SK-N-SH (cell line): ENCODE measurements around the gene PPM1A. TPM values are rescaled to one million over a fixed set of nuclear protein-coding genes. Genes with fewer than 3 reads are reported as not detected.

Source experiments
- CTCF ChIA-PET: fragments of 300-600, 350-600 bp; formaldehyde crosslinking; extraction: SDS; loops from one replicate; lab custom pipeline; 2021; lab: Yijun Ruan, JAX
- POLR2A ChIA-PET: fragments of 350-600 bp; sonication (Branson Sonifier 250); formaldehyde crosslinking; extraction: SDS; loops from one replicate; lab custom pipeline; 2020; ENCODE audit warnings: antibody characterized with exemption, inconsistent platforms; lab: Yijun Ruan, JAX
- DNase-seq: peaks from one replicate; pipeline ENCODE4 v3.0.0; 2012
- H2AFZ ChIP-seq: fragments of 200-600 bp; sonication (generic); 2 replicates; pipeline ENCODE4 v1.8.1; 2016; ENCODE audit warnings: antibody characterized with exemption, mild to moderate bottlenecking, low read depth
- H3F3A ChIP-seq: fragments of 200-600 bp; sonication (generic); replicated peaks from 2 replicates; pipeline ENCODE3; 2016; ENCODE audit warnings: antibody characterized with exemption, mild to moderate bottlenecking; ENCODE audit not compliant: insufficient read depth
- H3K27ac ChIP-seq, 2 experiments: fragments of 200-500 bp in 1 of 2; fragments of 200-600 bp in 1 of 2; sonication (Bioruptor generic) in 1 of 2; sonication (generic), shearing (Covaris generic) in 1 of 2; 2 replicates each; pipeline versions ENCODE4 v1.5.1 to v1.6.1; 2014 to 2016; ENCODE audit warnings: low read depth in 2 of 2, inconsistent platforms in 1 of 2, low read length in 1 of 2, mild to moderate bottlenecking in 1 of 2, mixed read lengths in 1 of 2
- H3K27me3 ChIP-seq: fragments of 200-600 bp; sonication (generic), shearing (Covaris generic); 2 replicates; pipeline ENCODE4 v1.6.1; 2016; ENCODE audit warnings: mixed run types; ENCODE audit not compliant: insufficient read depth
- H3K36me3 ChIP-seq, 2 experiments: fragments of 200-500 bp in 1 of 2; fragments of 200-600 bp in 1 of 2; sonication (Bioruptor generic) in 1 of 2; sonication (generic) in 1 of 2; replicated peaks in 1 of 2; 2 replicates each; pipeline versions ENCODE3 to v1.5.1; 2014 to 2016; ENCODE audit warnings: low read length in 1 of 2, mild to moderate bottlenecking in 1 of 2; ENCODE audit not compliant: insufficient read depth in 2 of 2, control insufficient read depth in 1 of 2
- H3K4me1 ChIP-seq, 2 experiments: fragments of 200-500 bp in 1 of 2; fragments of 200-600 bp in 1 of 2; sonication (Bioruptor generic) in 1 of 2; sonication (generic), shearing (Covaris generic) in 1 of 2; 2 replicates each; pipeline versions ENCODE4 v1.5.1 to v1.6.1; 2014 to 2016; ENCODE audit warnings: low read depth in 1 of 2, low read length in 1 of 2, mixed run types in 1 of 2; ENCODE audit not compliant: insufficient read depth in 2 of 2, control insufficient read depth in 1 of 2
- H3K4me2 ChIP-seq: fragments of 200-600 bp; sonication (generic), shearing (Covaris generic); 2 replicates; pipeline ENCODE4 v1.6.1; 2017; ENCODE audit warnings: mixed run types
- H3K4me3 ChIP-seq, 2 experiments: fragments of 200-500 bp in 1 of 2; fragments of 200-600 bp in 1 of 2; sonication (Bioruptor generic) in 1 of 2; sonication (generic), shearing (Covaris generic) in 1 of 2; 2 replicates each; pipeline versions ENCODE4 v1.5.1 to v1.8.1; 2014 to 2016; ENCODE audit warnings: low read depth in 2 of 2, inconsistent platforms in 1 of 2, low read length in 1 of 2, mild to moderate bottlenecking in 1 of 2, mixed read lengths in 1 of 2, moderate library complexity in 1 of 2
- H3K79me2 ChIP-seq: fragments of 200-600 bp; sonication (generic); 2 replicates; pipeline ENCODE4 v1.8.1; 2017; ENCODE audit warnings: mild to moderate bottlenecking; ENCODE audit not compliant: insufficient read depth
- H3K9ac ChIP-seq: fragments of 200-600 bp; sonication (generic); 2 replicates; pipeline ENCODE4 v1.6.1; 2017; ENCODE audit warnings: mixed run types
- H3K9me2 ChIP-seq: fragments of 200-600 bp; sonication (generic); 2 replicates; pipeline ENCODE4 v1.6.1; 2017; ENCODE audit warnings: mixed run types
- H3K9me3 ChIP-seq: fragments of 200-600 bp; sonication (generic); 2 replicates; pipeline ENCODE4 v1.6.1; 2017; ENCODE audit warnings: mixed run types, mild to moderate bottlenecking, moderate library complexity
- H4K20me1 ChIP-seq: fragments of 200-600 bp; sonication (generic); 2 replicates; pipeline ENCODE4 v1.6.1; 2017; ENCODE audit warnings: mild to moderate bottlenecking, mixed run types; ENCODE audit not compliant: insufficient read depth
- EZH2phosphoT487 ChIP-seq: fragments of 200-600 bp; sonication (generic); IDR thresholded peaks from 2 replicates; pipeline ENCODE4 v1.6.1; 2017; ENCODE audit warnings: low read depth, mixed run types, mild to moderate bottlenecking, antibody characterized with exemption, moderate library complexity, borderline replicate concordance
- FOXM1 ChIP-seq: IDR thresholded peaks from 2 replicates; pipeline ENCODE4 v1.4.0; 2012; ENCODE audit warnings: low read depth, mild to moderate bottlenecking
- GATA2 ChIP-seq: sonication (generic); formaldehyde crosslinking; IDR thresholded peaks from 2 replicates; pipeline ENCODE4 v1.5.0; 2020; ENCODE audit warnings: mild to moderate bottlenecking, missing genetic modification reagents
- MAX ChIP-seq: IDR thresholded peaks from 2 replicates; pipeline ENCODE4 v1.4.0; 2012; ENCODE audit warnings: low read depth
- NFIC ChIP-seq: IDR thresholded peaks from 2 replicates; pipeline ENCODE4 v1.4.0; 2012; ENCODE audit warnings: borderline replicate concordance
- RAD21 ChIP-seq: IDR thresholded peaks from 2 replicates; pipeline ENCODE4 v1.6.1; 2012; ENCODE audit warnings: mild to moderate bottlenecking, low read length
- TAF1 ChIP-seq: IDR thresholded peaks from 2 replicates; pipeline ENCODE4 v1.6.1; 2012; ENCODE audit warnings: low read depth, mild to moderate bottlenecking, low read length, moderate library complexity, borderline replicate concordance
- TCF12 ChIP-seq: IDR thresholded peaks from 2 replicates; pipeline ENCODE4 v1.4.0; 2012
- TEAD4 ChIP-seq: IDR thresholded peaks from 2 replicates; pipeline ENCODE4 v1.4.0; 2012; ENCODE audit warnings: mild to moderate bottlenecking, borderline replicate concordance; ENCODE audit not compliant: insufficient read depth
- USF1 ChIP-seq: IDR thresholded peaks from 2 replicates; pipeline ENCODE4 v1.4.0; 2012; ENCODE audit warnings: low read depth, borderline replicate concordance
- WGBS: methylation state at CpG from one replicate; pipeline ENCODE4 v1.1.6; 2017; ENCODE audit warnings: low lambda C conversion rate; 5-methylcytosine and 5-hydroxymethylcytosine counted together
- polyA plus RNA-seq, 3 experiments: library from polyadenylated mRNA; depleted of rRNA; stranded (reverse); fragments of >200 nt; gene quantifications; 2 replicates each; pipeline ENCODE4 v1.2.3, GENCODE V29; 2012
- TF ChIP-seq, protein P1 (sequence below): fragments of 150-350 bp; IDR thresholded peaks from 2 replicates; pipeline ENCODE4 v1.6.1; 2016; ENCODE audit warnings: mild to moderate bottlenecking, low read depth, low read length
- TF ChIP-seq, protein P2 (sequence below): IDR thresholded peaks from 2 replicates; pipeline ENCODE4 v1.6.1; 2012; ENCODE audit warnings: mild to moderate bottlenecking, low read depth, low read length, moderate library complexity

Gene PPM1A
- polyA plus RNA-seq, 1 of the 3 experiments (the other 2 are of a cell fraction): 12.3 TPM

DNA sequence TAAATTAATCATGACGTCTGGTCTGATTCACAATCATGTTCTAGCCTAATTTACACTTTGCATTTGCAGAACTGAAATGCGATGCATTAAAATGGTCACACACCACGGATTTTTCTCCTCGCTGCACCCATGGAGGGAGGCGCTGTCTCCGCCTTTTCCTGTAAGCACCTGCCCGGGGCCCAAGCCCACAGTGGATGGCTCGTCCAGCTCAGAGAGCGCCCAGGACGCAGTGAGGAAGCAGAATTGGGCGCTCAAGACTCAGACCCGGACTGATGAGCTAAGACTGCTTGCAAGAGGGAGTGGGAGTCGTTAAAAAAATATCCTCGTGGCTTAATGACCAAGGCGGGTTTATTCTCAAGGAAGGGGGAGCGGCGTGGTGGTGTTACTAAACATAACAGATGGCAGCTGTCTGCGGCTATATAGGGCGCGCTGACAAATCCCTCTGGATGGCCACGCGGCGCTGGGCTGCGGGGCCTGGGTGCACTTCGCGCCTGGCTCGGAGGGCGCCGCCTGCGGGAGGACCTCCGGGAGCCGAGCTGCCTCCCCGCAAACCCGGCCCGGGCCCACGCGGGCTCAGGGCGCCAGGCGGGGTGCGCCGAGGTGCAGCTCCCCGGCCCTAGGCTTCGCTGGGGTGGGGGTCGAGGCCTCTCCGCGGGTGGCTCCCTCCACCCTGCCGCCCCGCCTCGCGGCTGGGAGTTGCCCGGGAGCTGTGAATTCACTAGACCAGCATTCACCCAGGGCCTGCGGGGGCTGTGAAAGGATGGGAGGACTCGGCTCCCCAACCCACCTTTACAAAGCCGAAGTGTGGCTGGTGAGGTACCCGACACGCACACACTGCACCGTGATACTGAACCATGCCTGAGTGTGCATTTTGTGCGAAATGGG lies 78.7 kb downstream of the PPM1A start:
- H3K4me3 ChIP-seq: no peak overlapping the region
- peaks cover 0 to 3% of the 10 kb centered on the region in 2 experiments; a peak in 1 of 4 replicates for H3K4me1 ChIP-seq
- H3K4me2 ChIP-seq: no peak overlapping the region
- no peaks in the 10 kb centered on the region for H3F3A ChIP-seq
- no peaks in the 10 kb centered on the region for H3K36me3 ChIP-seq
- CTCF ChIA-PET: interaction anchor here (1.0 to 2.0 kb wide), 5 partner anchors 17 to 181 kb away, joined by 3 to 6 read pairs (median 4); partner anchors contain the start of genes DHRS7 and SIX6
- H3K79me2 ChIP-seq: no peaks in the 10 kb centered on the region
- WGBS: 68% methylated on average over 27 of the region's 58 CpGs
- POLR2A ChIA-PET: no interaction called here
- no peak overlapping the region for H3K9ac ChIP-seq
- peak; percentile 38 for DNase-seq
- no peak for TF ChIP-seq EZH2phosphoT487
- TF ChIP-seq MAX: 0 out of 2 replicates have a peak, but pooled peaks have one; percentile 14
- H4K20me1 ChIP-seq: no peaks in the 10 kb centered on the region
- H3K27me3 ChIP-seq: no peaks in the 10 kb centered on the region; the same call in 1 of the 2 replicates
- H3K9me3 ChIP-seq: no peaks in the 10 kb centered on the region
- H3K27ac ChIP-seq: no peak overlapping the region
- H2AFZ ChIP-seq: no peak overlapping the region
- H3K9me2 ChIP-seq: no peaks in the 10 kb centered on the region

DNA sequence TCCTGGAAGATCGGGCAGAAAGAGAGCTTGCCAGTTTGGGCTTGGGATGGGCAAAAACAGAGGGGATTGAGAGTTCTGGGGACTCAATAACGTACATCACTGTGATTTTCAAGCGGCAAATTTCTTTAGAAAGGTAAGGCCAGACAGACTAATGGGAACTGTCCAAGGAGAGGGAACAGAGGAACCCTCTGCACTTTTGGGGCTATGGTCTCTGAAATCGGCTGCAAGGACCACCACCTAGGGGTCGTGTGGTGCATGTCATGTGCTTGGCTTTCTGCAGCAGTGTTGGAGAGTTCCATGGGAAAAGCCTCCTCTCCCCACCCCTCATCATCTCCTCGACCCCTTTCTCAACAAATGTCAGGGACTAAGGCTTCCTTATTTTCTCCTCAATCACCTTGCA lies 79.6 kb downstream of the PPM1A start:
- WGBS: 73% methylated on average over 6 of the region's 6 CpGs

DNA sequence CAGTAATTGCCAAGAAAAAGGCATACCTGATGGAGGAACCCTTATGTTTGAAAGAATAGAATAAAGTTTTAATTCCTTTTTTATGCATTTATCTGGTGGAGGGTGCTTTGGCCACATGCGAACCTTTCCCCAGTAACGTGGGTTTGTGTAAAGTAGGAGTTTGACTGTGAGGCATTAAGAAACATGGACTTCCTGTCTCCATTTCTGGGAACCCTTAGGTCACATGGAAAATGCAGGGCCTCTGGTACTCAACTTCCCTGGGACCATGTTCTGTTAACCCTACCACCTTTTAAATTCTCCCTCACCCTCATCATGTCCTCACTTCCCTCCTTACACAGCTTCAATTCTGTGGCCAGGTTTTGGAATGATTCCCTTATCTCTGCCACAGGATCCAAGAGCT lies 80.3 kb downstream of the PPM1A start:
- no peak overlapping the region for H3K4me3 ChIP-seq
- H3K9ac ChIP-seq: no peak overlapping the region
- H3K9me2 ChIP-seq: no peaks in the 10 kb centered on the region
- no peaks in the 10 kb centered on the region for H3K9me3 ChIP-seq
- no peak for DNase-seq
- no peak overlapping the region for H3K27ac ChIP-seq
- H3K4me2 ChIP-seq: no peak overlapping the region
- 97% methylated on average over 2 of the region's 2 CpGs for WGBS
- CTCF ChIA-PET: interaction anchor here (0.7 to 1.6 kb wide), 4 partner anchors 21 to 233 kb away, joined by 3 to 7 read pairs (median 4); partner anchors contain the start of gene DHRS7
- POLR2A ChIA-PET: interaction anchor here (0.6 kb wide), 1 partner anchor 80 kb away, joined by 3 read pairs; the partner anchor contains the start of gene PPM1A
- no peaks in the 10 kb centered on the region; a peak in 1 of 4 replicates for H3K4me1 ChIP-seq
- no peaks in the 10 kb centered on the region for H3F3A ChIP-seq
- no peaks in the 10 kb centered on the region for H4K20me1 ChIP-seq
- no peaks in the 10 kb centered on the region; the same call in 1 of the 2 replicates for H3K27me3 ChIP-seq
- H3K79me2 ChIP-seq: no peaks in the 10 kb centered on the region
- no peaks in the 10 kb centered on the region for H3K36me3 ChIP-seq
- H2AFZ ChIP-seq: no peak overlapping the region
- TF ChIP-seq MAX (no peak), GATA2 (CRISPR knock-in tag) (no peak), NFIC (no peak), FOXM1 (no peak), TCF12 (no peak), RAD21 (no peak)
- TF ChIP-seq, protein P1, sequence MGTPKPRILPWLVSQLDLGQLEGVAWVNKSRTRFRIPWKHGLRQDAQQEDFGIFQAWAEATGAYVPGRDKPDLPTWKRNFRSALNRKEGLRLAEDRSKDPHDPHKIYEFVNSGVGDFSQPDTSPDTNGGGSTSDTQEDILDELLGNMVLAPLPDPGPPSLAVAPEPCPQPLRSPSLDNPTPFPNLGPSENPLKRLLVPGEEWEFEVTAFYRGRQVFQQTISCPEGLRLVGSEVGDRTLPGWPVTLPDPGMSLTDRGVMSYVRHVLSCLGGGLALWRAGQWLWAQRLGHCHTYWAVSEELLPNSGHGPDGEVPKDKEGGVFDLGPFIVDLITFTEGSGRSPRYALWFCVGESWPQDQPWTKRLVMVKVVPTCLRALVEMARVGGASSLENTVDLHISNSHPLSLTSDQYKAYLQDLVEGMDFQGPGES: no peak
- TF ChIP-seq, protein P2, sequence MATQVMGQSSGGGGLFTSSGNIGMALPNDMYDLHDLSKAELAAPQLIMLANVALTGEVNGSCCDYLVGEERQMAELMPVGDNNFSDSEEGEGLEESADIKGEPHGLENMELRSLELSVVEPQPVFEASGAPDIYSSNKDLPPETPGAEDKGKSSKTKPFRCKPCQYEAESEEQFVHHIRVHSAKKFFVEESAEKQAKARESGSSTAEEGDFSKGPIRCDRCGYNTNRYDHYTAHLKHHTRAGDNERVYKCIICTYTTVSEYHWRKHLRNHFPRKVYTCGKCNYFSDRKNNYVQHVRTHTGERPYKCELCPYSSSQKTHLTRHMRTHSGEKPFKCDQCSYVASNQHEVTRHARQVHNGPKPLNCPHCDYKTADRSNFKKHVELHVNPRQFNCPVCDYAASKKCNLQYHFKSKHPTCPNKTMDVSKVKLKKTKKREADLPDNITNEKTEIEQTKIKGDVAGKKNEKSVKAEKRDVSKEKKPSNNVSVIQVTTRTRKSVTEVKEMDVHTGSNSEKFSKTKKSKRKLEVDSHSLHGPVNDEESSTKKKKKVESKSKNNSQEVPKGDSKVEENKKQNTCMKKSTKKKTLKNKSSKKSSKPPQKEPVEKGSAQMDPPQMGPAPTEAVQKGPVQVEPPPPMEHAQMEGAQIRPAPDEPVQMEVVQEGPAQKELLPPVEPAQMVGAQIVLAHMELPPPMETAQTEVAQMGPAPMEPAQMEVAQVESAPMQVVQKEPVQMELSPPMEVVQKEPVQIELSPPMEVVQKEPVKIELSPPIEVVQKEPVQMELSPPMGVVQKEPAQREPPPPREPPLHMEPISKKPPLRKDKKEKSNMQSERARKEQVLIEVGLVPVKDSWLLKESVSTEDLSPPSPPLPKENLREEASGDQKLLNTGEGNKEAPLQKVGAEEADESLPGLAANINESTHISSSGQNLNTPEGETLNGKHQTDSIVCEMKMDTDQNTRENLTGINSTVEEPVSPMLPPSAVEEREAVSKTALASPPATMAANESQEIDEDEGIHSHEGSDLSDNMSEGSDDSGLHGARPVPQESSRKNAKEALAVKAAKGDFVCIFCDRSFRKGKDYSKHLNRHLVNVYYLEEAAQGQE: no peak

More for the DNA sequence above, 79.6 kb downstream of the PPM1A start:
- Histone ChIP-seq H3K4me3 (no peak overlapping the region), H3F3A (no peaks in the 10 kb centered on the region), H3K9me3 (no peaks in the 10 kb centered on the region), H3K36me3 (no peaks in the 10 kb centered on the region), H2AFZ (no peak overlapping the region), H3K4me2 (no peak overlapping the region), H3K79me2 (no peaks in the 10 kb centered on the region), H4K20me1 (no peaks in the 10 kb centered on the region), H3K9ac (no peak overlapping the region), H3K27ac (no peak overlapping the region), H3K9me2 (no peaks in the 10 kb centered on the region), H3K4me1 (peaks cover 0 to 1% of the 10 kb centered on the region in 2 experiments; a peak in 1 of 4 replicates), H3K27me3 (no peaks in the 10 kb centered on the region; the same call in 1 of the 2 replicates)
- POLR2A ChIA-PET: no interaction called here
- CTCF ChIA-PET: interaction anchor here (0.7 to 2.0 kb wide), 5 partner anchors 18 to 233 kb away, joined by 3 to 6 read pairs (median 4); partner anchors contain the start of genes DHRS7 and SIX6
- DNase-seq: peak; percentile 38
- TF ChIP-seq RAD21 (peak; percentile 37; the same call in 1 of the 2 replicates), TAF1 (no peak), TEAD4 (no peak), USF1 (no peak)
